ENCODE data around the gene TBL1X. TPM values are rescaled to one million over a fixed set of nuclear protein-coding genes. Genes with fewer than 3 reads are reported as not detected.

The TBL1X gene
- total RNA-seq, 1 experiment from 2014 or later = 14.6 TPM

DNA sequence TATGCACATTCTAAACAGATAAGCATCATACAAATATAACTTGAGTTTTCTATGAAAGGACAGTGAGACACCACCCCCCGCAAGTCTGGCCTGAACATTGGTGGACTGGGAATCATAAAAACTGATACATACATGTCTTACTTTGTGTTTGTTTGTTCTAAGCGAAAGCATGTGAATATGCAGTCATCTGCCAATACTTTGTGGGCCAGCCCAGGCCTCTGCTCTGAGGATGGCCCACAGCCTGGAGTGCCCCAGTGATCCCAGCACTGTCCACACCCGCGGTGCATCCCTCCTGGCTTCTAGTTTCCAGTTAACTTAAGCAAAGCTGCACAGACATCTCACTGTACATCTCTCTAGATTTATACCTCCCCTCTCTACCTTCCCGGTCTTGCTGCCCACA, 154.3 kb downstream of the TBL1X start:
- H3K27ac ChIP-seq (ENCODE audit: low read length) = no peak overlapping the region
- no TSS peak for BruUV-seq (replicated peaks)
- no peak for TF ChIP-seq POLR2AphosphoS5 (IDR thresholded peaks at IDR 0.05; ENCODE audit: low read depth, low read length)
- no peak for TF ChIP-seq CTCF (IDR thresholded peaks at IDR 0.05)
- no peak for TF ChIP-seq TCF7L2 (IDR thresholded peaks at IDR 0.05; ENCODE audit: low read depth, low read length)
- TF ChIP-seq REST (IDR thresholded peaks at IDR 0.05; ENCODE audit: insufficient read depth in 1 of 2, low read depth in 2 of 2, low read length in 1 of 2) = no peak
- no peak for TF ChIP-seq SIN3A (IDR thresholded peaks at IDR 0.05; ENCODE audit: borderline replicate concordance, insufficient read depth, low read depth, low read length)
- ChIA-PET POLR2A (no interaction called here), CTCF (no interaction called here)
- H3K36me3 ChIP-seq (ENCODE audit: control insufficient read depth, insufficient read depth, low read length) = no peaks in the 10 kb centered on the region
- in situ Hi-C loops (cut with HindIII; ENCODE audit: low pct_unique_long_range_greater_than_20kb, low sequenced_read_pairs) = no loop called here
- H3K4me1 ChIP-seq (ENCODE audit: control insufficient read depth, insufficient read depth, low read length) = no peaks in the 10 kb centered on the region
- no peaks in the 10 kb centered on the region for H3K27me3 ChIP-seq (ENCODE audit: control insufficient read depth, insufficient read depth, low read length)
- DNase-seq (ENCODE audit: low read depth, low spot score) (no peak), ATAC-seq (no peak)
- intact Hi-C loops (cut with micrococcal nuclease; ENCODE audit: unreplicated experiment) = no loop called here
- no peaks in the 10 kb centered on the region for H3K9me3 ChIP-seq (ENCODE audit: control insufficient read depth, insufficient read depth, low read depth, low read length)
- H3K4me3 ChIP-seq (ENCODE audit: low read depth in 2 of 2, low read length in 2 of 2) = no peak overlapping the region

DNA sequence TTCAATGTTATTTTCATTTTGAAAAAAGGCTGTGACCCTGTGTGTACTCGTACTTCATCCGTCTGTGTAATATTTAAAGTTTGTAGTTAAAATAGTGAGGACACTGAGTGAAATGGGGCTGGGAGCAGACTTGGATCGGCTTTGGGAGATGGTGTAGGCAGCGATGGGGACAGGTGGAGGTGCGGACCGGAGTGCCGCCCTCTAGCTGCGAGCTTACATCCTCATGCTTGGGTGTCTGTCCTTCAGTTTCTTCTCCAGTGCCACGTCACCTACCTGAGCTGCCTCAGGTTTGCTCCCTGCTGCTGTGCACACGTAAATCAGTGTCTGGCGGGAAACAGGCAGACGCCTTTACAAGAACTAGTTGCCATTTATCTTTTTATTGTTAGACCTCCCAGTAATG, 154.7 kb downstream of the TBL1X start:
- CTCF ChIA-PET = no interaction called here
- no TSS peak for BruUV-seq (replicated peaks)
- POLR2A ChIA-PET = no interaction called here
- ATAC-seq (no peak), DNase-seq (ENCODE audit: low read depth, low spot score) (no peak)
- no peaks in the 10 kb centered on the region for H3K4me1 ChIP-seq (ENCODE audit: control insufficient read depth, insufficient read depth, low read length)
- no peaks in the 10 kb centered on the region for H3K36me3 ChIP-seq (ENCODE audit: control insufficient read depth, insufficient read depth, low read length)
- no peaks in the 10 kb centered on the region for H3K27me3 ChIP-seq (ENCODE audit: control insufficient read depth, insufficient read depth, low read length)
- intact Hi-C loops (cut with micrococcal nuclease; ENCODE audit: unreplicated experiment) = no loop called here
- no peaks in the 10 kb centered on the region for H3K9me3 ChIP-seq (ENCODE audit: control insufficient read depth, insufficient read depth, low read depth, low read length)
- TF ChIP-seq SIN3A (IDR thresholded peaks at IDR 0.05; ENCODE audit: borderline replicate concordance, insufficient read depth, low read depth, low read length) (no peak), POLR2AphosphoS5 (IDR thresholded peaks at IDR 0.05; ENCODE audit: low read depth, low read length) (no peak), REST (IDR thresholded peaks at IDR 0.05; ENCODE audit: insufficient read depth in 1 of 2, low read depth in 2 of 2, low read length in 1 of 2) (no peak), CTCF (IDR thresholded peaks at IDR 0.05) (no peak), TCF7L2 (IDR thresholded peaks at IDR 0.05; ENCODE audit: low read depth, low read length) (no peak)
- in situ Hi-C loops (cut with HindIII; ENCODE audit: low pct_unique_long_range_greater_than_20kb, low sequenced_read_pairs) = no loop called here
- no peak overlapping the region for H3K27ac ChIP-seq (ENCODE audit: low read length)
- no peak overlapping the region for H3K4me3 ChIP-seq (ENCODE audit: low read depth in 2 of 2, low read length in 2 of 2)
